ENCODE results near the gene C12orf56. TPM values are rescaled to one million over a fixed set of nuclear protein-coding genes. Genes with fewer than 3 reads are reported as not detected.

The C12orf56 gene
- total and polyA plus RNA-seq, 8 donors = 0.08 to 0.31 (median 0.20) TPM; not detected in 3

GRCh38 chr12:64269161-64269560 lies 121.4 kb downstream of the C12orf56 start:
- no peaks in the 10 kb centered on the region for H3K9me3 ChIP-seq
- ATAC-seq = no peak
- H3K4me1 ChIP-seq = no peaks in the 10 kb centered on the region
- intact Hi-C loops (cut with DNase I) = loop anchor here in 1 of 2 donors (10.0 kb wide), 1 partner anchor 444 kb away; no protein-coding TSS in a partner anchor
- H3K4me3 ChIP-seq = no peak overlapping the region
- H3K27ac ChIP-seq = no peak overlapping the region
- no peaks in the 10 kb centered on the region for H3K36me3 ChIP-seq
- H3K27me3 ChIP-seq = no peaks in the 10 kb centered on the region
- DNase-seq = no peak
- TF ChIP-seq CTCF (IDR thresholded peaks at IDR 0.05) = no peak

- ATAC-seq = no peak
- no peaks in the 10 kb centered on the region for H3K36me3 ChIP-seq
Observed at GRCh38 chr12:64268409-64268808, 122.1 kb downstream of the C12orf56 start.

GRCh38 chr12:64265839-64266238 lies 124.7 kb downstream of the C12orf56 start:
- DNase-seq = no peak
- Histone ChIP-seq H3K27ac (no peak overlapping the region), H3K9me3 (no peaks in the 10 kb centered on the region), H3K4me3 (no peak overlapping the region), H3K4me1 (no peaks in the 10 kb centered on the region), H3K27me3 (no peaks in the 10 kb centered on the region), H3K36me3 (no peaks in the 10 kb centered on the region)
- no peak for ATAC-seq
- no peak for TF ChIP-seq CTCF (IDR thresholded peaks at IDR 0.05)
- intact Hi-C loops (cut with DNase I) = loop anchor here in 1 of 2 donors (10.0 kb wide), 1 partner anchor 441 kb away; no protein-coding TSS in a partner anchor

More at GRCh38 chr12:64268409-64268808, 122.1 kb downstream of the C12orf56 start:
- H3K9me3 ChIP-seq = no peaks in the 10 kb centered on the region
- no peaks in the 10 kb centered on the region for H3K27me3 ChIP-seq
- no peak overlapping the region for H3K27ac ChIP-seq
- no peaks in the 10 kb centered on the region for H3K4me1 ChIP-seq
- DNase-seq = no peak
- intact Hi-C loops (cut with DNase I) = loop anchor here in 1 of 2 donors (10.0 kb wide), 1 partner anchor 444 kb away; no protein-coding TSS in a partner anchor
- no peak for TF ChIP-seq CTCF (IDR thresholded peaks at IDR 0.05)
- H3K4me3 ChIP-seq = no peak overlapping the region

GRCh38 chr12:64261813-64262212 lies 128.7 kb downstream of the C12orf56 start:
- intact Hi-C loops (cut with DNase I) = loop anchor here in 1 of 2 donors (10.0 kb wide), 1 partner anchor 437 kb away; no protein-coding TSS in a partner anchor
- H3K27ac ChIP-seq = no peak overlapping the region
- TF ChIP-seq CTCF (IDR thresholded peaks at IDR 0.05) = no peak
- H3K9me3 ChIP-seq = no peaks in the 10 kb centered on the region
- no peaks in the 10 kb centered on the region for H3K27me3 ChIP-seq
- no peaks in the 10 kb centered on the region for H3K4me1 ChIP-seq
- no peaks in the 10 kb centered on the region for H3K36me3 ChIP-seq
- DNase-seq (no peak), ATAC-seq (no peak)
- H3K4me3 ChIP-seq = no peak overlapping the region

- no peaks in the 10 kb centered on the region for H3K9me3 ChIP-seq
- intact Hi-C loops (cut with DNase I) = loop anchor here in 1 of 2 donors (5.0 kb wide), 2 partner anchors 416 to 436 kb away; partner anchors contain the start of gene SRGAP1
- H3K36me3 ChIP-seq = no peaks in the 10 kb centered on the region
- ATAC-seq = no peak
- no peak for DNase-seq
- H3K4me1 ChIP-seq = no peaks in the 10 kb centered on the region
- no peak for TF ChIP-seq CTCF (IDR thresholded peaks at IDR 0.05)
- H3K27me3 ChIP-seq = no peaks in the 10 kb centered on the region
- no peak overlapping the region for H3K4me3 ChIP-seq
- H3K27ac ChIP-seq = no peak overlapping the region
Observed at GRCh38 chr12:64258576-64258975, 132.0 kb downstream of the C12orf56 start.

All from left lung (tissue), 10 donors.